Activated CD4-positive, alpha-beta T cell treated with anti-CD3 and anti-CD28 coated beads for 4 hours (primary cell): ENCODE results near the gene MIB1.
"Not testable (repeated sequence)": the region's sequence is repeated elsewhere in the genome, so short reads cannot be mapped to it uniquely, and the experiment has no call there.

Experiments
- DNase-seq, 2 donors: peaks; one replicate each; pipeline ENCODE4 v3.0.0-alpha.2; 2020

MIB1 gene

GRCh38 chr18:21740538-21741311, at the start of gene MIB1:
Gene MIB1 (plus strand): TSS chr18:21740792. CDS start chr18:21741584, 792 bp downstream.
- peak; percentile 98 to 99 for DNase-seq

- no peak for DNase-seq
Measured at GRCh38 chr18:21693322-21693721, 47.3 kb upstream of the MIB1 start.

- no peak for DNase-seq
Measured at GRCh38 chr18:21700528-21701075, 40.0 kb upstream of the MIB1 start.

DNA sequence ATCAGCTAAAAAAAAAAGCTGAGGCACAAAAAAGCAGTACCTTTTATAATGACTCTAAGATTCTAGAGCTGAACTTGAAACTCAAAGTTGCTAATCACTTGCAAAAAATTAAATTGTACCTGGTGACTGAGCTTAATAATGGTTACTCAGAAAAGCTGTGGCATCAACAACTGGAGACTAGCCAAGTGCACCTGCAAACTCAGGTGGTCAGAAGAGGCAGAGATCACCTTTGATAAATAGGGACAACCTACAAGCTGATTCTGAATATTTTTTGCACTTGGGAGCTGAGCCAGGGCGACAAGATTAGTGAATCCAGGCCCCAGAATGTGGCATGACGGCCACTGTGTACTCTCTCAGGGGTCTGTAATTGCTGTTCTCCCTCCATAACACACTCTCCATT, 39.0 kb upstream of the MIB1 start:
- DNase-seq = no peak

DNA sequence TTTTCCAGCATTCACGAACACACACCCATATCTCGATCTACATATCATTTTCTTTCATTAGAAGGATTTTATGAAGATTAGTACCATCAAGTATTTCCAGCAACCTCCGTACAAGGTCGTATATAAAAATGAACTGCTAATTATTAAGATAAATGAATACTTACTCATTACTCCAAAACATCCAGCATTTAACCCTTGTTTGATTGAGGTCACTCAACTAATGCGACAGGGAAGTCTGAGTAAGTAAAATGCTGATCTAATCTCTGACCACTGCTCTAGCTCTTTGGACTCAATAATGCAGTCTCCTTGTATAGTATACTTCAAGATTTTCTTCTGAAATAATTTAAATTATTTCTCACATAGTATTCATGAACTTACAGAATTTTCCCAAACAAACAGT, 38.0 kb upstream of the MIB1 start:
- DNase-seq = no peak

GRCh38 chr18:21703241-21703820, 37.3 kb upstream of the MIB1 start:
- peak; percentile 1 to 6 for DNase-seq

DNA sequence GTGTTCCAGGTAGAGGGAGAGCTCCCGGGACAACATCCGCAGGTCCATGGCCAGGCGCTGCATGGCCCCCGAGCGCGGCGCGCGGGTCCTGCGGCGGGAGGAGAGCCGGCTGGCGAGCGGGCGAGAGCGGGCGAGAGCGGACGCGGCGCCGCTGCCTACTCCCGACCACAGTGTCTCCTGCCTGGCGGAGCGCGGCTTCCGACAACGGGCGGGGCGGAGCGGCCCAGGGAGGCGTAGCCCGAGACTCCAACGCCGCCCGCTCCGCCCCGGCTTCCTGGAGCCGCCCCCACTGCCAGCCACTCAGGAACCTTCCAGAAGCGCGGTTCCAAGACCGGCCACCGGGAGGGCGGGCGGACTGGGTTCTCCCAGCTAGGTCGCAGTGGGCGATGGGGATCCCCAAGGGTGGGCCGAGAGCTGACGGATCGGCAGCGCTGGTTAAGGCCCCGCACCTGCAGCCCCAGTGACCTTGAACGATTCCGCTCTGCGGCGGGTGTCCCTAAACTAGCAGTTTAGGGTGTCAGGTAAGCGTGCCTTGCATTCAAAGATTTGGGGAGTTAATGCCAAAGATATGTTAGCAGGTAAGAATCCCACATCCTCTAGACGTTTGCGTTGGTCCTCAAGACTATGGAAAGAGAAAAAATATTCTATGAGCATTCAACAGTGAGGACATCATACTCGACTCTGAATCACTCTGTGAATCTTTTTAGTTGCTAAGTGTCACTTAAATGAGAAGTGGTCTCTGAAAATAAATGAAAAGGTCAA, 35.8 kb upstream of the MIB1 start, which contains the start of gene ABHD3:
TSS of gene ABHD3 (minus strand) at position 172 of the 762 bp plus-strand sequence. CDS start at position 63, 109 bp downstream.
- peak; percentile 88 to 89 for DNase-seq

GRCh38 chr18:21706386-21706865, 34.2 kb upstream of the MIB1 start:
- DNase-seq = no peak

DNA sequence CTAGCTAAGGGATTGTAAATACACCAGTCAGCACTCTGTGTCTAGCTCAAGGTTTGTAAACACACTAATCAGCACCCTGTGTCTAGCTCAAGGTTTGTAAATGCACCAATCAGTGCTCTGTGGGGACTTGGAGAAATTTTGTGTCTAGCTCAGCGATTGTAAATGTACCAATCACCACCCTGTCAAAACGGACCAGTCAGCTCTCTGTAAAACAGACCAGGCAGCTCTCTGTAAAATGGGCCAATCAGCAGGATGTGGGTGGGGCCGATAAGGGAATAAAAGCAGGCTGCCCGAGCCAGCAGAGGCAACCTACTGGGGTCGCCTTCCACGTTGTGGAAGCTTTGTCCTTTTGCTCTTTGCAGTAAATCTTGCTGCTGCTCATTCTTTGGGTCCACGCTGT, 33.5 kb upstream of the MIB1 start:
- not testable (repeated sequence) for DNase-seq

DNA sequence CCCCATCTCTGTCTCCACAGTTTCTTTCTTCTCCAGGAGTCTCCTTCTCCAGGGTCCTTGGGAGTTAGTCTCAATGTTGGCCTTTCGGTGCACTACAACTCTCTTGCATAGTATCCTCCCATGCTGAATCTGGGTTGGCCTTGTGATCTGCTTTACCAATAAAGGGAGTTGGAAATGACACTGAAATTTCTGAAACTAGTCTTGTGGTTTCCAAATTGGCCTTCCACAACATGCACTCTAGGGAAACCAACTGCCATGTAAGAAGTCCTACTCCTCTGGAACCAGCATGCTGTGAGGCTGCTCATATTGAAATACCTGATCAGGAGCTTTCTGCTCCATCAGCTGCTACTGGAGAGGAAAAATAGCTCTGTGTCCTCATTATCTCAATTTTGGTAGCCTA, 26.1 kb upstream of the MIB1 start:
- no peak for DNase-seq

DNA sequence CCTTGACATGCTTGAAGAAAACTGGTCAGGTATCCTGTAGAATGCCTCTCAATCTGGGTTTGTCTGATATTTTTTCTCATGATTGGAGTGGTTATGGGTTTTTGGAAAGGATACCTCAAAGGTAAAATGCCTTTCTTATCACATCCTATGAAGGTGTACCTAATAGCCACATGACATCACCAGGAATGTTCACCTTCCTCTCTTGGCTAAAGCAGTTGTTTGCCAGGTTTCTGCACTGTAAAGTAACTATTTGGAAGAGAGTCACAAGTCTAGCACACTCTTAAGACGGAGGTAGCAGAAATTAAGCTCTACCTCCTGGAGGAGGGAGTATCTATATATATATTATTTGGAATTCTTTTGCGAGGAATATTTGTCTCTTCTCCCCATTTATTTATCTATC, 17.9 kb upstream of the MIB1 start:
- no peak for DNase-seq

- no peak for DNase-seq
Measured at GRCh38 chr18:21725201-21725600, 15.4 kb upstream of the MIB1 start.

DNA sequence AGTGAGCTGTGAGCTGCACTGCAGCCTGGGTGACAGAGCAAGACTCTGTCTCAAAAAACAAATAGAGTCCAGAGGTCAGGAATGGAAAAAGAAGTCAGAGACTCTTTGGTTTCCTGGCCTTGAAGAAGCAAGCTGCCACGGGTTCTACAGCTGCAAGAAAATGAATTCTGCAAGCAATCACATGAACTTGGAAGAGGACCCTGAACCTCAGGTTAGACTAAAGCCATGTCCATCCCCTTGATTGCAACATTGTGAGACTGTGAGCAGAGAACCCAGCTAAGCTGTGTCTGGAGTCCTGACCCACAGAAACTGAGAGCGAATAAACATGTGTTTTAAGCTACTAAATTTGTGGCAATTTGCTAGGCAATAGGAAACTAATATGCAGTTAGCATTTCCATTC, 12.9 kb upstream of the MIB1 start:
- DNase-seq = no peak

GRCh38 chr18:21733011-21733410, 7.6 kb upstream of the MIB1 start:
- DNase-seq = no peak

DNA sequence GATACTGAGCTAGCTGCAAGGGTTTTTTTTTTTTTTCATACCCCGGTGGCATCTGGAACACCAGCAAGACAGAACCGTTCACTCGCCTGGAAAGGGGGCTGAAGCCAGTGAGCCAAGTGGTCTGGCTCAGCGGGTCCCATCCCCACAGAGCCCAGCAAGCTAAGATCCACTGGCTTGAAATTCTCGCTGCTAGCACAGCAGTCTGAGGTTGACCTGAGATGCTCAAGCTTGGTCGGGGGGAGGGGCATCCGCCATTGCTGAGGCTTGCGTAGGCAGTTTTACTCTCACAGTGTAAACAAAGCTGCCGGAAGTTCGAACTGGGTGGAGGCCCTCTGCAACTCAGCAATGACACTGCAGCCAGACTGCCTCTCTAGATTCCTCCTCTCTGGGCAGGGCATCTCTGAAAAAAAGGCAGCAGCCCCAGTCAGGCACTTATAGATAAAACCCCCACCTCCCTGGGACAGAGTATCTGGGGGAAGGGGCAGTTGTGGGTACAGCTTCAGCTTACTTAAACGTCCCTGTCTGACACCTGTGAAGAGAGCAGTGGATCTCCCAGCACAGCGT, 5.1 kb upstream of the MIB1 start:
- DNase-seq = peak; percentile 33 to 41

DNA sequence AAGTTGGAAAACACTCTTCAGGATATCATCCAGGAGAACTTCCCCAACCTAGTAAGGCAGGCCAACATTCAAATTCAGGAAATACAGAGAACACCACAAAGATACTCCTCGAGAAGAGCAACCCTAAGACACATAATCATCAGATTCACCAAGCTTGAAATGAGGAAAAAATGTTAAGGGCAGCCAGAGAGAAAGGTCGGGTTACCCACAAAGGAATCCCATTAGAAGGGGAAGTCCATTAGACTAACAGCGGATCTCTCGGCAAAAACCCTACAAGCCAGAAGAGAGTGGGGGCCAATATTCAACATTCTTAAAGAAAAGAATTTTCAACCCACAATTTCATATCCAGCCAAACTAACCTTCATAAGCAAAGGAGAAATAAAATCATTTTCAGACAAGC, 3.7 kb upstream of the MIB1 start:
- not testable (repeated sequence) for DNase-seq

DNA sequence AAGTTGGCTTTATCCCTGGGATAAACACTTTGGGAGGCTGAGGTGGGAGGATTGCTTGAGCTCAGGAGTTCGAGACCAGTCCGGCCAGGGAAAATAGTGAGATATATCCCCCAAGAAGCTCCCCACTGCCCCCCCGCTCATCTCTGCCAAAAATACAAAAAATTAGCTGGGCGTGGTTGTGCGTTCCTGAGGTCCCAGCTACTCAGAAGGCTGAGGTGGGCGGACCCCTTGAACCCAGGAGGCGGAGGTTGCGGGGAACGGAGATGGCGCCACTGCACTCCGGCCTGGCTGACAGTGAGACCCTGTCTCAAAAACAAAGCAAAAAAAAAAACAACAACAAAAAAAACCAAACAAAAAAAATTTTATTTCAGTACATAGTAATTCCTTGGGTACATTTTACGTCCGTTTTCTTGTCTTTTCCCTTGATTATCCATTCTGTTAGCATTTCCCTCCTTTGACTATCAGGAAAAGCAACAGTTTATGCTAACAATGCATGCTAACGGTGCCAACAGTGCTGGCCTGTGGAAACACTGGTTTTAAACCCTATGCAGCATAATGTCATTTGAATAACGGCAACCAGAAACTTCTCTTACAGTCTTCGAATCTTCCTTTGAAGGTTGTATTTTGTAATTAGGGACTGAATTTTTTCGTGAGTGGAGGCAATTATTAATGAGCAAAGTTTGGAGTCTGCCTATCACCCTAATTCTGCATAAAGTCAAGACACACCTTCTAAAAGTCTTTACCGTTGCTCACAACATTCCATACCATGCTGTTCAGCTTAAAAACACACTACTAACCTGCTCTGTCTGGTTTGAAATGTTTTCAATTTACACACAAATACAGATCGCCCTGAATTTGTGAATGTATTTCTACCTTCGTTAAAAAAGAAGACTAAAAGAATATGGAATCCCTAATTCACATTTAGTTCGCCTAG, 721 bp upstream of the MIB1 start:
- DNase-seq = no peak

GRCh38 chr18:21741312-21741561, 645 bp downstream of the MIB1 start:
- DNase-seq = peak in 1 of 2 donors; percentile 37

DNA sequence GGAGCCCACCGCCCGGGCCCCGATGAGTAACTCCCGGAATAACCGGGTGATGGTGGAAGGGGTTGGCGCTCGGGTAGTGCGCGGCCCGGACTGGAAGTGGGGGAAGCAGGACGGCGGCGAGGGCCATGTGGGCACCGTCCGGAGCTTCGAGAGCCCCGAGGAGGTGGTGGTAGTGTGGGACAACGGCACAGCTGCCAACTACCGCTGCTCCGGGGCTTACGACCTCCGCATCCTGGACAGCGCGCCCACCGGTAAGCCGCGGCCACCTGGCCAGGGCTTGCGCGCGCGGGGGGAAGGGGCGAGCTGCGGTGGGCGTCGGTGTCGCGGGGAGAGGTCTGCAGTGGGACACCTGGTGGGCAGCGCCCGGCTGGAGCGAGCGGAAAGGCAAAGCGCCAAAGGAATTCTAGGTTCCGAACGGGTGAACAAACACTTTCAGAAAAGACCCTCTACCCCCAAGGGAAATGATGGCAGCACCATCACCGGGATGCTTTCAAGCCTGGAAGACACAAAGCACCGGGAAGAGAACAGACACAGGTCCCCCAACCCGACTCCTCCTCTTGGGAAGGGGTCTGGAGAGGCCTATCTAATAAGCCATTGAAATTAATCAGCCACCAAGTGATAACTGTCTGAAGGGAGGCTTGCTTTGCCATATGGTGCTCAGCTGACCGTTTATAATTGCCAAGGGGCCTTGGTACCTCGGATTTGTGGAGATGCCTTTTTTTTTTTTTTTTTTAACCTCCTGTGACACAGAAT, 1.1 kb downstream of the MIB1 start:
- DNase-seq = peak in 1 of 2 donors; percentile 26

DNA sequence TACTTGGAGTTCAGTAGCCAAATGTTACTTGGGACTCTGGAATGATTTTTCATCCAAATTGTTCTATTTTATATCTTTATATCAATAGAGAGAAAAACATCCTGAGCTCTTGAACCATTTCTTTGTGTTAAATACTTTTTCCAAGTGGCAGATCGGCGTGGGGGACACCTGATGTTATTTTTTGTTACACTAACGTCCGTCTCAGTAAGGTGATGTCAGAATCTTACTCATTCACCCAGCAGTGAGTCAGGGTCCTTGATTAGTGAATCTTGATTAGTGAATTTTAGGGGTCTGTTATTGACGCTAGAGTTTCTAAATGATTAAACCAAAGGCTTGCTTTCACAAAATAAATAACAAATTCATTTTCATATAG, 1.7 kb downstream of the MIB1 start:
- DNase-seq = no peak

DNA sequence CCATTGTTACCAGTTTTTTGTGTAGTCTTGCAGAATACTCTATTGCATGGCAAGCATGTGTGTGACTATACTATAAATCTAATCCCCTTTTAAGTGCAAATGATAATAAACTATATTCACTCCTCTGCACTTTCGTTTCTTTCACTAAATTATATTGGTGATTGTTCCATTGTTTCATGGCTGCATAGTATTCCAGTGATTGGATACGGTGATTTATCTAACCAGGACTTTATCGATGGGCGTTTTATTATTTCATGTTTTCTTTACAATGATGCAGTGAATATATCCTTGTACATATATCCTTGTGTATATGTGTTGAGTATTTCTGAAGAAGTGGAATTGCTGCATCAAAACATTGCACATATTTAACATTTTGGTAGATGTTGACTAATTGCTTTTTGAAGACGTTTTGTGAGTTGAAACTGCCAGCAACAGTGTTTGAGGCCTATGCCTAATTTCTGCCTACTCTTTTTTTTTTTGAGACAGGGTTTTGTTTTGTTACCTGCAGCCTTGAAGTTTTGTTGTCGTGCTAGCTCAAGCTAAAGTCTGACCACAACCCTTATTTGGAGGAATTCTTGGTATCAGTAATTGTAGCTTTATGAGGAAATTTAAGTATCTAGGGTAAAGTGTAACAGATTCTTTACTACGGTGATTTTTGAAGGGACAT, 2.7 kb downstream of the MIB1 start:
- DNase-seq = no peak
